CD4-positive, alpha-beta T cell treated with Interleukin-17A for 1 hour (primary cell): Measurements from ENCODE around the gene VPREB1.
A peak's percentile ranks its signal among the peaks of the same experiment; 100 is the strongest.
"Not testable (repeated sequence)": the region's sequence is repeated elsewhere in the genome, so short reads cannot be mapped to it uniquely, and the experiment has no call there.

Experiments
- DNase-seq: peaks from one replicate; pipeline ENCODE4 v3.0.0-alpha.2; 2020

The VPREB1 gene

DNA sequence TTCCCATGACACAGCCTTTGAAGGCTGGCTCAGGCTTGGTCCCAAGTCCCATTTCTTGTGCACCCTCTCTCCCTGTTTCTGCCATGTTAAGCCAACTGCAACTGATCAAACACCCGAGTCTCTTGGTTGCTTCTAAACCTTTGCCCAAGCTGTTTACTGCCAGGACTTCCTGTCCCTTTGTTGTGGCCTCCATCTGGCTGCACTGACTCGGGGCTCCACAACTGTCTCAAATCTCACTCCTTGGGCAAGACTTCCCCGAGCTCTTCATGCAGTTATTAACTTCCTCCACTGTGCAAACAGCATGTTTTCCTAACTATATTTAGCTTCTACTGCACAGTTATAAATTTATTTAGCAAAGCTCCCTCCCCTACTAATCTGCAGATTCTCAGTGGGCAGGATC lies 4.3 kb downstream of the VPREB1 start:
- DNase-seq = peak; percentile 4

GRCh38 chr22:22250651-22251050 lies 6.1 kb downstream of the VPREB1 start:
- not testable (repeated sequence) for DNase-seq

- DNase-seq = not testable (repeated sequence)
Observed at GRCh38 chr22:22256133-22256532, 11.5 kb downstream of the VPREB1 start.

DNA sequence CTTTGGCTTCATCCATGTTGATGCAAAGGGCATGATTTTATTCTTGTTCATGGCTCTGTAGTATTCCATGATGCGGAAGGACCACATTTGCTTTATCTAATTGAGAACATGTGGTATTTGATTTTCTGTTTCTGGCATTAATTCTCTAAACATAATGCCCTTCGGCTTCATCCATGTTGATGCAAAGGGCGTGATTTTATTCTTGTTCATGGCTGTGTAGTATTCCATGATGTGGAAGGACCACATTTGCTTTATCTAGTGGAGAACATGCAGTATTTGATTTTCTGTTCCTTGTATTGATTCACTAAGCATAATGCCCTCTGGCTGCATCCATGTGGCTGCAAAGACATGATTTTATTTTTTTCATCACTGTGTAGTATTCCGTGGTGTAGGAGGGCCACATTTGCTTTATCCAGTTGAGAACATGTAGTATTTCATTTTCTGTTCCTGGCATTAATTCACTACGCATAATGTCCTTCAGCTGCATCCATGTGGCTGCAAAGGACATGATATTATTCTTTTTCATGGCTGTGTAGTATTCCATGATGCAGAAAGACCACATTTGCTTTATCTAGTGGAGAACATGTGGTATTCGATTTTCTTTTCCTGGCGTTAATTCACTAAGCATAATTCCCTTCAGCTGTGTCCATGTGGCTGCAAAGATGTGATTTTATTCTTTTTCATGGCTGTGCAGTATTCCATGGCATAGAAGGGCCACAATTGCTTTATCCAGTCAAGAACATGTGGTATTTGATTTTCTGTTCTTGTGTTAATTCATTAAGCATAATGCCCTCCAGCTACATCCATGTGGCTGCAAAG lies 14.2 kb downstream of the VPREB1 start:
- DNase-seq = not testable (repeated sequence)

DNA sequence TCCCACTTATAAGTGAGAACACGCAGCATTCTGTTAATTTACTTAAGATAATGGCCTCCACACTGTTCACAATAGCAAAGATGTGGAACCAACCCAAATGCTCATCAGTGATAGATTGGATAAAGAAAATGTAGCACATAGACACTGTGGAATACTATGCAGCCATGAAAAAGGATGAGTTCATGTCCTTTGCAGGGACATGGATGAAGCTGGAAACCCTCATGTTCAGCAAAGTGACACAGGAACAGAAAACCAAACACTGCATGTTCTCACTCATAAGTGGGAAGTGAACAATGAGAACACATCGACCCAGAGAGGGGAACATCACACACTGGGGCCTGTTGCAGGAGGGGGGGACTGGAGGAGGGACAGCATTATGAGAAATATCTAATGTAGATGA lies 15.6 kb downstream of the VPREB1 start:
- not testable (repeated sequence) for DNase-seq

GRCh38 chr22:22260586-22260985 lies 16.0 kb downstream of the VPREB1 start:
- DNase-seq = not testable (repeated sequence)

DNA sequence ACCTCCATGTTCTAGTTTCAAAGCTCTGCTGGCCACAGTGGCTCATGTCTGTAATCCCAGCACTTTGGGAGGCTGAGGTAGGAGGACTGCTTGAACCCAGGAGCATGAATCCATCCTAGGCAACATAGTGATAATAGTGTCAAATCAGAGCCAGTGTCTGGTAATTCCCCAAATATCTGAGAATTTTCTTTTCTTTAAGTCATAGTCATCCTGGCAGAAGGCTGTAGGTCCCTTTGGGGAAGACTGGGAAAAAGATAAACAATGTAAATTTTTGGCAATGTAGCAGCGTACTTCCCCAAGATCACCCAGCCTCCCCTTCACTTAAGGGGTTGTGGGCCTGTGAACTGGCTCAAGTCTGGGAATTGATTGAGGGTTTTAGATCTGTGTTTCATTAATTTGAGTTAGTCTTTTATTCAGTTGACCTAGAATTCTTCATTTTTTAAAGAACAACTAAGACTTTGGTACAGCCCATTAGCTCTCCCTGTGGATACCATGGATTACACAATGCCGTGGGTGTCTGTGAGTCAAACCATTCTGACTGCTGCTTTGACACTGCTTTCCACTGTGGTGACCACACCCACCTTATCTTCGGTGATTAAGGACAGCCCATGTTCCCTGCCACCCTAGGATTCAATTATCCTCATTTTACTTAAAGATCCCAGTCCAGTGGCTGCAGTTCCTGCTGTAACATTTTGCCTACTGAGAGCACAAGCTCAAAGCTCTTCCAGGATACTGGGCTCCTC lies 17.9 kb downstream of the VPREB1 start:
- not testable (repeated sequence) for DNase-seq

DNA sequence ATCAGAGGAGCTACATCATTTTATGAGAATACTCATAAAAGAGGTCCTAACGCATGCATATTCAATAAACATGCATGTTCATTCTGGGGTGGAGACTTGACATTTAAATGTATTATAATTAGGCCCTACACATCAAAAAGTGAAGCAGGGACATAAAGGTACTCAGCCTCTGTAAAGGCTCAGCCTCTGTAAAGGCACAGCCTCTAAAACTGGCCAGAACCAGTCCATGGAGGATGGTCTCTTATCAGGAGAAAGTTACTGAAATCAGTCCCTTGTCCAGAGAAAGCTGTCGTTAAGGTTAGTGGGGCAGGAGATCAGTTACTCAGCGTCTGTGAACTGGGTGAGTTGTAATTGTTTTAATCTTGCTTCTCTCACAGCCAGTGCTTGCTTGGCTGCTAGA lies 19.2 kb downstream of the VPREB1 start:
- DNase-seq = not testable (repeated sequence)

DNA sequence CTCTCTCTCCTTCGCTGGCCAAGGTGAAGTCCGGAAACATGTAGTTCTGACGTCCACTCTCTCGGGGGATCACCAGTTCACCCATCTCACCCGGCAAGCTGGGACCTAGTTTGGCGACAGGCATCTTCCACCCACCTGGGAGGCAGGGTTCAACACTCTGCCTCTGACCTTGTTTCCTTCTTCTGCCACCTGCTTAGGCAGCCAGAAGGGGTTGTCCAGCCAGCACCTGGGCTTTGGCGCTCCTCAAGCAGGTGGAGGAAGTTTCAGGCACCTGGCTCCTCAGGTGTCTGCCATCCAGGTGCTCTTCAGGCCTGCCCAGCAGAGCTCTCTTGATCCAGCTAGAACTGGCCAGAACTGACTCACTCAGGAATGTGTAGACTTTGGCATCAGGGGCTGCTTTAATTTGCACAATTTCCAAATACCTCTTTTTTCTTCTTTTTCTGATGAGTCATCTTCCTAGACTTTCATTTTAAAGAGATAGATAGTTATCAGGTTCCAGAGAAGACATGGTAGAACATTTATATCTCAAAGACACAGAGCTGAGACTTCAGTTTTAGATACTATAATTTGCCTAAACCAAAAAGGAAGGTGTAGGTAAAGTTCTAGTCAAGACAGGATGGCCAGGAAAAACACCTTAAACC lies 25.6 kb downstream of the VPREB1 start:
- not testable (repeated sequence) for DNase-seq

GRCh38 chr22:22277423-22277822 lies 32.8 kb downstream of the VPREB1 start:
- DNase-seq = not testable (repeated sequence)

- not testable (repeated sequence) for DNase-seq
Observed at GRCh38 chr22:22284962-22285756, 40.6 kb downstream of the VPREB1 start.

DNA sequence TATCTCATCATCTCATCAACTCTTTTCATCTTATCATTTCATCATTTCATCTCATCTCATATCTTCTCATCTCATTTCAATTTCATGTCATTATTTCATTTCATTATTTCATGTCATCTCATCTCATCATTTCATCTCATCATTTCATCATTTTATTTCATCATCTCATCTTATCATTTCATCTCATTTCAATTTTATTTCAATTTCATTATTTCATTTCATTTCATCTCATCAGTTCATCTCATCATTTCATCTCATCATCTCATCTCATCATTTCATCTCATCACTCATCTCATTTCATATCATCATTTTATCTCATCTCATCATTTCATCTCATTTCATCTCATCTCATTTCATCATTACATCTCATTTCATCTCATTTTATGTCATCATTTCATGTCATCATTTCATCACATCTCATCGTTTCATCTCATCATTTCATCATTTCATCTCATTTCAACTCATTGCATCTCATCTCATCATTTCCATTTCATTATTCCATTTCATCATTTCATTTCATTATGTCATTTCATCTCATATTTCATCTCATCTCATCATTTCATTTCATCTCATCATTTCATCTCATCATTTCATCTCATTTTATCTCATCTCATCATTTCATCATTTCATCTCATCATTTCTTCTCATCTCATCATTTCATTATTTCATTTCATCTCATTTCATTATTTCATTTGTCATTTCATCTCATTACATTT lies 42.0 kb downstream of the VPREB1 start:
- DNase-seq = not testable (repeated sequence)

GRCh38 chr22:22287106-22287626 lies 42.6 kb downstream of the VPREB1 start:
- DNase-seq = not testable (repeated sequence)

GRCh38 chr22:22289666-22290065 lies 45.1 kb downstream of the VPREB1 start:
- not testable (repeated sequence) for DNase-seq

DNA sequence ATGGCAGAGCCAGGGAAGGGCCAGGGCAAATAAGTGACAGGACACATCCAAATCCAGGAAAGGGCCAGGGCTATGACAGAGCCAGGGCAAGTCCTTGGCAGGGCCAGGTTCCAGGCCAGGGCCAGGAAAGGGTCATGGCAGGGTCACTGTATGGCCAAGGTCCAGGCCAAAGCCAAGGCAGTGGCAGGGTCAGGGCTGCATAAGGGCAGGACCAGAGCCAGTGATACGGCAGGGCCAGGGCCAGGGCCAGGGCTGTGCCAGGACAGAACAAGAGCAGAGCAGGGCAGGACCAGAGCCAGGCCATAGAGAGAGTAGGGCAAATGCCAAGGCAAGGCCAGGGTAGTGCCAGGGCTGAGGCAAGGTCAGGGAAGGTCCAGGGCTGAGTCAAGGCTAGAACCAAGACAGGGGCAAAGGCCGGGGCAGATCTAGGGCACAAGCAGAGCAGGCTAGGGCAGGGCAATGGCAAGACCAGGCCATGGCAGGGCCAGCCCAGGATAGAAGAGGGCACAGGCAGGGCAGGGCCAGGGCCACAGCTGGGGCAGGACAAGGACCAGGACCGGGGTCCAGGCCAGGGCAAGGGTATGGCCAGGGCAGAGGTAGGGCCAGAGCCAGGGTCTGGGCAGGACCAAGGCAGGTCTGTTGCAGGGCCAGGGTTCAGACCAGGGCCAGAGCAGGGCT lies 46.7 kb downstream of the VPREB1 start:
- not testable (repeated sequence) for DNase-seq

- not testable (repeated sequence) for DNase-seq
Observed at GRCh38 chr22:22292656-22293055, 48.1 kb downstream of the VPREB1 start.

DNA sequence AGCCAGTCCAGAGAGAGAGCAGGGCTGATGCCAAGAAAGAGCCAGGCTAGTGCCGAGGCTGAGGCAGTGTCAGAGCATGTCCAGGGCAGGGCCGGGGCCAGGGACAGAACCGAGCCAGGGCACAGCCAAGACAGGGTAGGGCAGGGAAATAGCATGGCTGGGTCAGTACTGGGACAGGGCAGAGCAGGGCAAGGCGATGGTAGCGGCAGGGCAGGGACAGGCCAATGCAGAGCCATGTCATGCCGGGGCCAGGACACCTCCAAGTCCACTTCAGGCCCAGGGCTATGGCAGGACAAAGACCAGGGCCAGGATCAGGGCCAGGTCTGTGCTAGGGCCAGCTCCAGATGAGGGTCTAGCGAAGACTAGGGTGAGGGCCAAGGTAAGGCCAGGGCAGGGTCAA lies 48.9 kb downstream of the VPREB1 start:
- DNase-seq = not testable (repeated sequence)

GRCh38 chr22:22294641-22295040 lies 50.1 kb downstream of the VPREB1 start:
- DNase-seq = not testable (repeated sequence)
